Neural cell (in vitro differentiated cells): ENCODE data around the gene BHMT. TPM values are rescaled to one million over a fixed set of nuclear protein-coding genes. Genes with fewer than 3 reads are reported as not detected.

Experiments
- H2AFZ ChIP-seq: fragments of 200-600, 300-800 bp; sonication (generic), shearing (Covaris generic); 2 replicates; pipeline ENCODE4 v1.6.0; 2014; ENCODE audit warnings: low read depth, mild to moderate bottlenecking, antibody characterized with exemption, low read length, moderate library complexity
- H3F3A ChIP-seq: fragments of 200-600 bp; shearing (Covaris generic); 2 replicates; pipeline ENCODE4 v1.6.1; 2016; ENCODE audit warnings: mild to moderate bottlenecking, moderate library complexity, mixed read lengths, antibody characterized with exemption, low read length; ENCODE audit not compliant: insufficient read depth, poor library complexity, severe bottlenecking
- H3K27ac ChIP-seq: fragments of 200-600, 300-800 bp; sonication (generic), shearing (Covaris generic); 2 replicates; pipeline ENCODE4 v1.5.1; 2014; ENCODE audit warnings: mild to moderate bottlenecking, low read length, moderate library complexity
- H3K27me3 ChIP-seq: fragments of 300-800, 200-600 bp; sonication (generic), shearing (Covaris generic); 2 replicates; pipeline ENCODE4 v1.6.0; 2014; ENCODE audit warnings: mild to moderate bottlenecking, low read depth, low read length, moderate library complexity; ENCODE audit not compliant: insufficient read depth
- H3K36me3 ChIP-seq: fragments of 300-800, 200-600 bp; sonication (generic), shearing (Covaris generic); 2 replicates; pipeline ENCODE4 v1.5.1; 2014; ENCODE audit warnings: mild to moderate bottlenecking, antibody characterized with exemption, low read length, moderate library complexity; ENCODE audit not compliant: insufficient read depth
- H3K4me2 ChIP-seq: fragments of 300-800, 200-600 bp; sonication (generic), shearing (Covaris generic); 2 replicates; pipeline ENCODE4 v1.6.0; 2014; ENCODE audit warnings: mild to moderate bottlenecking, low read length
- H3K4me3 ChIP-seq: fragments of 300-800, 200-600 bp; sonication (generic), shearing (Covaris generic); 2 replicates; pipeline ENCODE4 v1.5.1; 2014; ENCODE audit warnings: mild to moderate bottlenecking, low read length, moderate library complexity
- H3K79me2 ChIP-seq: fragments of 200-600 bp; shearing (Covaris generic); replicated peaks from 2 replicates; pipeline ENCODE4 v1.6.0; 2014; ENCODE audit warnings: mild to moderate bottlenecking, low read length, moderate library complexity; ENCODE audit not compliant: insufficient read depth
- H3K9ac ChIP-seq: fragments of 300-800, 200-600 bp; sonication (generic), shearing (Covaris generic); 2 replicates; pipeline ENCODE4 v1.6.1; 2016; ENCODE audit warnings: mild to moderate bottlenecking, low read length, mixed read lengths
- H3K9me2 ChIP-seq: fragments of 200-600 bp; shearing (Covaris generic); 2 replicates; pipeline ENCODE4 v1.6.1; 2016; ENCODE audit warnings: mild to moderate bottlenecking, low read length, mixed read lengths; ENCODE audit not compliant: insufficient read depth
- H3K9me3 ChIP-seq: fragments of 200-600, 300-800 bp; sonication (generic), shearing (Covaris generic); 2 replicates; pipeline ENCODE4 v1.6.1; 2016; ENCODE audit warnings: mild to moderate bottlenecking, mixed run types, low read length, moderate library complexity, mixed read lengths
- H4K20me1 ChIP-seq: fragments of 200-600 bp; shearing (Covaris generic); 2 replicates; pipeline ENCODE4 v1.6.1; 2016; ENCODE audit warnings: mild to moderate bottlenecking, mixed run types; ENCODE audit not compliant: insufficient read depth
- CTCF ChIP-seq: fragments of 450-650 bp; IDR thresholded peaks from 2 replicates; pipeline ENCODE4 v1.5.1; 2014; ENCODE audit warnings: antibody characterized with exemption, mild to moderate bottlenecking, moderate library complexity; ENCODE audit not compliant: poor library complexity, severe bottlenecking
- EP300 ChIP-seq: fragments of 450-650 bp; conservative IDR thresholded peaks from 2 replicates; pipeline ENCODE4 v1.6.1; 2014; ENCODE audit warnings: antibody characterized with exemption, mild to moderate bottlenecking, moderate library complexity; ENCODE audit not compliant: poor library complexity, severe bottlenecking
- EZH2 ChIP-seq: fragments of 200-600, 300-800 bp; shearing (Covaris generic), sonication (generic); IDR thresholded peaks from 2 replicates; pipeline ENCODE4 v1.6.1; 2014; ENCODE audit warnings: antibody characterized with exemption, low read length, borderline replicate concordance, mild to moderate bottlenecking; ENCODE audit not compliant: insufficient read depth, poor library complexity, severe bottlenecking
- MXI1 ChIP-seq: fragments of 450-650 bp; conservative IDR thresholded peaks from 2 replicates; pipeline ENCODE4 v1.6.1; 2014; ENCODE audit warnings: antibody characterized with exemption, mild to moderate bottlenecking; ENCODE audit not compliant: poor library complexity, severe bottlenecking
- POLR2AphosphoS5 ChIP-seq: IDR thresholded peaks from 2 replicates; pipeline ENCODE4 v1.6.1; 2012
- RAD21 ChIP-seq: fragments of 450-650 bp; conservative IDR thresholded peaks from 2 replicates; pipeline ENCODE4 v1.6.1; 2014; ENCODE audit warnings: antibody characterized with exemption, mild to moderate bottlenecking, moderate library complexity
- REST ChIP-seq: IDR thresholded peaks from 2 replicates; pipeline ENCODE4 v1.6.1; 2012; ENCODE audit warnings: borderline replicate concordance
- SMC3 ChIP-seq: fragments of 450-650 bp; conservative IDR thresholded peaks from 2 replicates; pipeline ENCODE4 v1.6.1; 2014; ENCODE audit warnings: antibody characterized with exemption, mild to moderate bottlenecking, moderate library complexity; ENCODE audit not compliant: poor library complexity
- TAF1 ChIP-seq: IDR thresholded peaks from 2 replicates; pipeline ENCODE4 v1.6.1; 2012; ENCODE audit warnings: low read depth
- polyA plus RNA-seq: library from polyadenylated mRNA; depleted of rRNA; stranded (reverse); fragments of >200 nt; gene quantifications from 2 replicates; pipeline ENCODE4 v1.2.3, GENCODE V29; 2014

The BHMT gene
- polyA plus RNA-seq, 1 donor from 2014 or later = not detected

- no peaks in the 10 kb centered on the region for H3K9me3 ChIP-seq
Observed at GRCh38 chr5:79074641-79075040, 37.0 kb upstream of the BHMT start.

GRCh38 chr5:79075646-79076426 lies 35.8 kb upstream of the BHMT start:
- H3K4me3 ChIP-seq = no peak overlapping the region
- no peak overlapping the region for H3K9ac ChIP-seq
- H3K4me2 ChIP-seq = no peak overlapping the region
- no peaks in the 10 kb centered on the region for H3K27me3 ChIP-seq
- TF ChIP-seq REST (no peak), SMC3 (no peak), EZH2 (no peak), TAF1 (no peak), POLR2AphosphoS5 (no peak), MXI1 (no peak), RAD21 (no peak), EP300 (no peak), CTCF (no peak)
- no peaks in the 10 kb centered on the region for H3F3A ChIP-seq
- H4K20me1 ChIP-seq = no peaks in the 10 kb centered on the region
- no peaks in the 10 kb centered on the region for H3K9me2 ChIP-seq
- H3K27ac ChIP-seq = no peak overlapping the region
- no peaks in the 10 kb centered on the region for H3K36me3 ChIP-seq
- no peaks in the 10 kb centered on the region for H3K79me2 ChIP-seq
- H3K9me3 ChIP-seq = no peaks in the 10 kb centered on the region
- H2AFZ ChIP-seq = no peak overlapping the region

More at GRCh38 chr5:79074641-79075040, 37.0 kb upstream of the BHMT start:
- no peak overlapping the region for H3K27ac ChIP-seq
- no peaks in the 10 kb centered on the region for H3K27me3 ChIP-seq
- no peaks in the 10 kb centered on the region for H3K9me2 ChIP-seq
- H3K79me2 ChIP-seq = no peaks in the 10 kb centered on the region
- no peaks in the 10 kb centered on the region for H4K20me1 ChIP-seq
- no peak for TF ChIP-seq CTCF
- TF ChIP-seq POLR2AphosphoS5 = no peak
- TF ChIP-seq EZH2 = no peak
- no peak overlapping the region for H3K4me2 ChIP-seq
- no peak overlapping the region for H3K4me3 ChIP-seq
- H3K36me3 ChIP-seq = no peaks in the 10 kb centered on the region
- no peak overlapping the region for H3K9ac ChIP-seq
- H3F3A ChIP-seq = no peaks in the 10 kb centered on the region
- no peak overlapping the region for H2AFZ ChIP-seq
